GM20431 (cell line): ENCODE data around the gene PDK3.

Source experiments
- in situ Hi-C: fragments of 300-500 bp; cut with MseI, MboI; formaldehyde crosslinking; loops from one replicate; pipeline ENCODE4 v1.15.0; 2020; ENCODE audit warnings: low sequenced_read_pairs; ENCODE audit not compliant: unreplicated experiment

The PDK3 gene

DNA sequence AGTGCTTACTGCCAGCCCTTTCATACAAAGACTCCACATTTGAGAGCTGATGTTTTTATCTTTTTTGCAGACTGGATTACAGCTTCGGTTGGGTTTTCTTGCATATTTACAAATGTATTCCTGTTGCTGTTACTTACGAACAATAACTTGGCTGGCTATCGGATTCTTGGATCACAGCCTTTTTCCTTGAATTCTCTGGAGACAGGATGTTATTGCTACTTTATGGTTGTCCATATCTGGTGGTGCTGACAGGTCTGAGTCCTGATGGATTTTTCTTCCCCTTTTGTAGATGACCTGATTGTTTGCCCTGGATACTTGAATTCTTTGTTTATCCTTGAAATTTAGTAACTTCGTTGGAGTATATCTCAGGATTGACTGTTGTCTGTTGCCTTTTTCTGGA is 77.7 kb downstream of the PDK3 start:
- in situ Hi-C loops = no loop called here

- in situ Hi-C loops = no loop called here
Measured at GRCh38 chrX:24547961-24548360, 82.9 kb downstream of the PDK3 start.

DNA sequence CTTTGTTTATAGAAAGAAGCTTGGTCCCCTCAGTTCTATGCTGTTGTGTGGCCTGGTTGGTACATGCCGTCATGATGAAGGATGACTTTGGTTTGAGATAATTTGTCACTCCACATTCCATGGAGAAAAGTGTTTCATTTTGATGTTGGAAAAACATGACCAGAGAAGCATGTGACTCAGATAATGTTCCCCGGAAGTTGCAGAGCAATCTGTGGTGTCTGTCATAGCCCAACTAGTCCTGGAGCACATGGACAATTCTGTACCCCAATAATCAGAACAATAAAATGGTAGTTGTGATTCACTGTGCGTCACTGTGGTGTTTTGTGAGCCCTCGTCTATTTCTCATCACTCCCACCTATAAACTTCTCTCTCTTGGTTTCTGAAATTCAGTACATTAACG is 85.1 kb downstream of the PDK3 start:
- in situ Hi-C loops = no loop called here

DNA sequence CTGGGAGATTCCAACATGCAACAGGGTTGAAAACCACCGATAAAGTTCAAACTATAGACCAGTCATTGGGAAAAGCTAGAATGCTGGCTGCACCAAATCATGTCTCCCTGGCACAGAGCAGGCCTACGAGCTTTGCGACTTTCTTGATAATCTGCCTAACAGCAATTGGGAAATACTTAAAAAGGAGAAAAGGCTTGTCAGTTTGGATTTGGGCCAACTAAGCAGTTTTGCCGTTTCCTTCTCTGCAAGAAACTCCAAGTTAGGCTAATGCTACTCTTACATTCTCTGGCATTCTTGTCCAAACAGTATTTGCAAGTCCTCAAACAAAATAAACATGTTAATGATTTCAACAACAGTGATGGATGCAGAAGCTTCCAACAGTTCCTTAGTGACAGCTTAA is 87.9 kb downstream of the PDK3 start:
- in situ Hi-C loops = no loop called here

DNA sequence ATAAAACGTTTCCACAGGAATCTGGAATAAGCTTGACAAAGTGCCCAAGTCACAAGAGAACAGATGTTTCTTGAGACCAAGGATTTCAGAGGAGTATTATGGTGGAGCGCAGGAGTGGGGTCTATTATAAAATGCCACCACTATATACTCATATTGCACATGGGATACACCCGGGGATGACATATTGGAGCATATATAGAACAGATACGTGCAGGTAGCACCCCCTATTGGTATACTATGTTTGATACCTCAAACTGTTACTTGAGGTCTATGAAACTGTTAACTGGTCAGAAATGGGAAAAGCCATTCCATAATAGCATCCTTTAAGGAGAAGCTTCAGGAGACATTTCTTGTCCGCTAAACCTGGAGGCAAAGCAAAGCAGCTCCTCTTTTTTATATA is 96.0 kb downstream of the PDK3 start:
- in situ Hi-C loops = no loop called here

- in situ Hi-C loops = no loop called here
Measured at GRCh38 chrX:24563291-24564010, 98.4 kb downstream of the PDK3 start.

- in situ Hi-C loops = no loop called here
Measured at GRCh38 chrX:24566240-24566639, 101.2 kb downstream of the PDK3 start.

DNA sequence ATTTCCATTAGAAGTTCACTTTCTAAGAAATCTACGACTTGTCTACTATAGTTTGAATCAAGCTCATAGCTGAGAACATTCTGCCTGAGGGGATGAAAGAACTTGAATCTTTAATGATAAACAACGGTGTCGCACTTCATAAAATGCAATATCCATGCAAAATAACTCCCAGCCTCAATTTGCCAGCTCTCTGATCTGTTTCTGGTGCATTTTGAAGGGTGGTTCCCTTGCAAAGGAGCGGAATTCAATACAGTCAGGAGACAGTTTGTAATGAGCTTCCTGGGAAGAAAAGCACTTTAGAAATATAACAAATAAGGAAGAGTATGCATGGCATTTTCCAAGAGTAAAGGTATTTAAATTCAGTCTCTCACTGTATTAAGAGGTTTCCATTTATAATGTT is 102.1 kb downstream of the PDK3 start:
- in situ Hi-C loops = no loop called here

- in situ Hi-C loops = no loop called here
Measured at GRCh38 chrX:24574743-24575142, 109.7 kb downstream of the PDK3 start.

GRCh38 chrX:24575496-24575895 is 110.4 kb downstream of the PDK3 start:
- in situ Hi-C loops = no loop called here

- in situ Hi-C loops = no loop called here
Measured at GRCh38 chrX:24577091-24577490, 112.0 kb downstream of the PDK3 start.
